Measurements from ENCODE around the gene CNKSR3.

- no peak for TF ChIP-seq EZH2 (IDR thresholded peaks at IDR 0.05; ENCODE audit: borderline replicate concordance)
- no peak for TF ChIP-seq CTCF (IDR thresholded peaks at IDR 0.05; ENCODE audit: poor library complexity)
Measured at GRCh38 chr6:154508573-154509375, 1.7 kb downstream of the CNKSR3 start.

Measured in hepatocyte (in vitro differentiated cells).